ENCODE data around the gene WDR75. TPM values are rescaled to one million over a fixed set of nuclear protein-coding genes. Genes with fewer than 3 reads are reported as not detected.
A peak's percentile ranks its signal among the peaks of the same experiment; 100 is the strongest.
"Not testable (repeated sequence)": the region's sequence is repeated elsewhere in the genome, so short reads cannot be mapped to it uniquely, and the experiment has no call there.

Gene WDR75
- total RNA-seq, 1 donor, result 47.5 TPM

GRCh38 chr2:189424961-189425360 lies 16.3 kb upstream of the WDR75 start:
- no peak overlapping the region for H3K4me3 ChIP-seq (ENCODE audit: low read depth, low read length)
- no peak for DNase-seq (ENCODE audit: low read depth)
- TF ChIP-seq CTCF (IDR thresholded peaks at IDR 0.05; ENCODE audit: insufficient read depth, low read depth, low read length), result no peak

- H3K4me3 ChIP-seq (ENCODE audit: low read depth, low read length), result no peak overlapping the region
- no peak for DNase-seq (ENCODE audit: low read depth)
- no peak for TF ChIP-seq CTCF (IDR thresholded peaks at IDR 0.05; ENCODE audit: insufficient read depth, low read depth, low read length)
Measured at GRCh38 chr2:189425676-189426075, 15.6 kb upstream of the WDR75 start.

GRCh38 chr2:189426886-189427285 lies 14.4 kb upstream of the WDR75 start:
- no peak overlapping the region for H3K4me3 ChIP-seq (ENCODE audit: low read depth, low read length)
- no peak for TF ChIP-seq CTCF (IDR thresholded peaks at IDR 0.05; ENCODE audit: insufficient read depth, low read depth, low read length)
- no peak for DNase-seq (ENCODE audit: low read depth)

- no peak for DNase-seq (ENCODE audit: low read depth)
- no peak overlapping the region for H3K4me3 ChIP-seq (ENCODE audit: low read depth, low read length)
- no peak for TF ChIP-seq CTCF (IDR thresholded peaks at IDR 0.05; ENCODE audit: insufficient read depth, low read depth, low read length)
Measured at GRCh38 chr2:189427872-189428271, 13.4 kb upstream of the WDR75 start.

GRCh38 chr2:189430448-189430847 lies 10.8 kb upstream of the WDR75 start:
- not testable (repeated sequence) for DNase-seq (ENCODE audit: low read depth); H3K4me3 ChIP-seq (ENCODE audit: low read depth, low read length)

GRCh38 chr2:189435803-189436202 lies 5.5 kb upstream of the WDR75 start:
- H3K4me3 ChIP-seq (ENCODE audit: low read depth, low read length); DNase-seq (ENCODE audit: low read depth): not testable (repeated sequence)

- no peak for TF ChIP-seq CTCF (IDR thresholded peaks at IDR 0.05; ENCODE audit: insufficient read depth, low read depth, low read length)
- DNase-seq (ENCODE audit: low read depth), result no peak
- no peak overlapping the region for H3K4me3 ChIP-seq (ENCODE audit: low read depth, low read length)
Measured at GRCh38 chr2:189437926-189438325, 3.3 kb upstream of the WDR75 start.

GRCh38 chr2:189439342-189439741 lies 1.9 kb upstream of the WDR75 start:
- DNase-seq (ENCODE audit: low read depth), result no peak
- TF ChIP-seq CTCF (IDR thresholded peaks at IDR 0.05; ENCODE audit: insufficient read depth, low read depth, low read length), result peak; percentile 12
- no peak overlapping the region for H3K4me3 ChIP-seq (ENCODE audit: low read depth, low read length)

All from fibroblast of villous mesenchyme (primary cell).